Right atrium auricular region (tissue), 2 donors: Measurements from ENCODE around the gene TNS1. TPM values are rescaled to one million over a fixed set of nuclear protein-coding genes. Genes with fewer than 3 reads are reported as not detected.

ENCODE experiments used
- DNase-seq: peaks from one replicate; pipeline ENCODE4 v3.0.0-alpha.2; 2019; ENCODE audit warnings: low spot score
- H3K27ac ChIP-seq, 2 donors: fragments of 200-600 bp; sonication (generic); 1 replicate in 1 of 2; 2 replicates in 1 of 2; pipeline ENCODE4 v1.5.1; 2016 to 2019
- H3K27me3 ChIP-seq, 2 donors: fragments of 200-600 bp; sonication (generic); one replicate each; pipeline versions ENCODE4 v1.5.1 to v1.6.0; 2017 to 2019
- H3K36me3 ChIP-seq: fragments of 200-600 bp; sonication (generic); one replicate; pipeline ENCODE4 v1.5.1; 2016
- H3K4me1 ChIP-seq, 2 donors: fragments of 200-600 bp; sonication (generic); one replicate each; pipeline versions ENCODE4 v1.5.1 to v1.6.0; 2017 to 2019
- H3K4me3 ChIP-seq, 2 donors: fragments of 200-600 bp; sonication (generic); 1 replicate in 1 of 2; 2 replicates in 1 of 2; pipeline ENCODE4 v1.5.1; 2017 to 2019; ENCODE audit warnings: mild to moderate bottlenecking in 1 of 2, moderate library complexity in 1 of 2
- H3K9me3 ChIP-seq, 2 donors: fragments of 200-600 bp; sonication (generic); one replicate each; pipeline ENCODE4 v1.5.1; 2019
- total RNA-seq, 2 donors: library from RNA; depleted of rRNA; stranded (reverse); fragments of >200 nt; gene quantifications; one replicate each; pipeline ENCODE4 v1.1.0, GENCODE V29; 2016
- TF ChIP-seq, protein P1 (sequence below), 2 donors: fragments of 200-600 bp; sonication (generic); IDR thresholded peaks; one replicate each; pipeline ENCODE4 v1.5.1; 2019; ENCODE audit warnings: antibody characterized with exemption in 2 of 2

TNS1 gene
- total RNA-seq, 2 donors from 2014 or later, result 393 to 720 TPM

DNA sequence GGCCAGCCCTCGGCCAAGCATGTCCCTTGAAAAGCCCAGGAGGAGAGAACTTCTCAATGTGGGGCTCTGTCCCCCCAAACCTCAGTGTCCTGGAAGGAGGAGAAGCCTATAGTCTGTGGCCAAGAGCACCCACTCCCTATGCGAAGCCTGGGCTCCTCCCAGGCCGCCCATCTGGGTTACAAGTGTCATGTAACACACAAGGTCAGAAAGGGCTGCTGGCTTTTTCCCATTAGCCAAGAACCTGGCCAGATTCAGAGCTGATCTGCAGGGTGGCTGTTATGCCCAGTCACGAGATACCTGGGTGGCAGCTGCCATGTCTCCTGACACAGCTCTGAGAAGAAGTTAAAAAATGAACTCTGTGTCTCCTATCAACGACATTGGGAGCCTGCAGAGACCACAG, 170.7 kb downstream of the TNS1 start:
- H3K27ac ChIP-seq, result peak overlapping the region; percentile 75 to 83
- H3K4me3 ChIP-seq, result no peak overlapping the region
- H3K36me3 ChIP-seq, result peaks cover 90% of the 10 kb centered on the region
- H3K27me3 ChIP-seq, result no peaks in the 10 kb centered on the region
- no peak for DNase-seq
- TF ChIP-seq, protein P1, sequence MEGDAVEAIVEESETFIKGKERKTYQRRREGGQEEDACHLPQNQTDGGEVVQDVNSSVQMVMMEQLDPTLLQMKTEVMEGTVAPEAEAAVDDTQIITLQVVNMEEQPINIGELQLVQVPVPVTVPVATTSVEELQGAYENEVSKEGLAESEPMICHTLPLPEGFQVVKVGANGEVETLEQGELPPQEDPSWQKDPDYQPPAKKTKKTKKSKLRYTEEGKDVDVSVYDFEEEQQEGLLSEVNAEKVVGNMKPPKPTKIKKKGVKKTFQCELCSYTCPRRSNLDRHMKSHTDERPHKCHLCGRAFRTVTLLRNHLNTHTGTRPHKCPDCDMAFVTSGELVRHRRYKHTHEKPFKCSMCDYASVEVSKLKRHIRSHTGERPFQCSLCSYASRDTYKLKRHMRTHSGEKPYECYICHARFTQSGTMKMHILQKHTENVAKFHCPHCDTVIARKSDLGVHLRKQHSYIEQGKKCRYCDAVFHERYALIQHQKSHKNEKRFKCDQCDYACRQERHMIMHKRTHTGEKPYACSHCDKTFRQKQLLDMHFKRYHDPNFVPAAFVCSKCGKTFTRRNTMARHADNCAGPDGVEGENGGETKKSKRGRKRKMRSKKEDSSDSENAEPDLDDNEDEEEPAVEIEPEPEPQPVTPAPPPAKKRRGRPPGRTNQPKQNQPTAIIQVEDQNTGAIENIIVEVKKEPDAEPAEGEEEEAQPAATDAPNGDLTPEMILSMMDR (IDR thresholded peaks at IDR 0.05), result no peak
- peaks cover 5 to 99% of the 10 kb centered on the region in 2 donors for H3K4me1 ChIP-seq
- no peaks in the 10 kb centered on the region for H3K9me3 ChIP-seq

DNA sequence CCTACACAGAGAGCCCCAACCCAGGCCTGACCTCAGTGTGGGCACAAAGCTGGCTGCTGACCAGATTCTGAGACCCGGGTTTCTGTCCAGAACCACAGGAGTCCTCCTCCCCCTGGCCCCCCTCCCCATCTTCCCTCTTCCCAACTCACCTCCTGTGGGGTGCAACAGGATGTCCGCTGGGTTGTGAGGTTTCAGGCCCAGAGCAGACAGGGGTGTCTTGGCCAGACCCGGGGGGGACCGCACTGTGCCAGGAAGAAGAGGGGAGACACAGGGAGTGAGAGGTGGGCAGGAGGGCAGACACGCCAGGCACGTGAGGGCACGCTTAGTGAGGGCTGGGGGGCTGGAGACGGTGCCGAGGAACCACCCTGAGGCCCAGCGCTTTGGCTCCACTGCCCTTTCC, 171.5 kb downstream of the TNS1 start:
- TF ChIP-seq, protein P1 (IDR thresholded peaks at IDR 0.05), result no peak
- no peak overlapping the region for H3K4me3 ChIP-seq
- H3K36me3 ChIP-seq, result peaks cover 97% of the 10 kb centered on the region
- no peak for DNase-seq
- H3K27me3 ChIP-seq, result no peaks in the 10 kb centered on the region
- H3K27ac ChIP-seq, result peak overlapping the region; percentile 4 to 83
- H3K4me1 ChIP-seq, result peaks cover 5 to 99% of the 10 kb centered on the region in 2 donors
- H3K9me3 ChIP-seq, result no peaks in the 10 kb centered on the region

DNA sequence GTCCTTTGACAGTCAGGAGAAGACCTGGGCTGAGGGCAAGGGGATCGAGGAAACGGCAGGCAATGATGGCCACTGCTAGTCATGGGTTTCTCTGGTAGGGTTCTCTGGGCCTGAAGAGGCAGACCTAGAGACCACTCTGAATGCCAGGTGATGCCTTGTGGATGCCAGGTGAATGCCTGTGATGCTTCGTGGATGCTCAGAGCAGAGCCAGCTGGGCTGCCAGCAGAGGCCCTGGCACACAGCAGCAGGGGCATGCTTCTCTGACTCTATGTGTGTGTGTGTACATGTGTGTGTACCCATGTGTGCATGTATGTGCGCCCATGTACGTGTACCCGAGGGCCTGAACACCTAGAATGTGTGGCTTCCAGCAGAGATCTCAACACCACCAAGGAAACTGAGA, 172.0 kb downstream of the TNS1 start:
- H3K27ac ChIP-seq, result peak overlapping the region; percentile 4 to 56
- no peak for DNase-seq
- H3K27me3 ChIP-seq, result no peaks in the 10 kb centered on the region
- H3K36me3 ChIP-seq, result peaks cover 97% of the 10 kb centered on the region
- TF ChIP-seq, protein P1 (IDR thresholded peaks at IDR 0.05), result no peak
- H3K4me1 ChIP-seq, result peaks cover 5 to 99% of the 10 kb centered on the region in 2 donors
- no peak overlapping the region for H3K4me3 ChIP-seq
- H3K9me3 ChIP-seq, result no peaks in the 10 kb centered on the region

DNA sequence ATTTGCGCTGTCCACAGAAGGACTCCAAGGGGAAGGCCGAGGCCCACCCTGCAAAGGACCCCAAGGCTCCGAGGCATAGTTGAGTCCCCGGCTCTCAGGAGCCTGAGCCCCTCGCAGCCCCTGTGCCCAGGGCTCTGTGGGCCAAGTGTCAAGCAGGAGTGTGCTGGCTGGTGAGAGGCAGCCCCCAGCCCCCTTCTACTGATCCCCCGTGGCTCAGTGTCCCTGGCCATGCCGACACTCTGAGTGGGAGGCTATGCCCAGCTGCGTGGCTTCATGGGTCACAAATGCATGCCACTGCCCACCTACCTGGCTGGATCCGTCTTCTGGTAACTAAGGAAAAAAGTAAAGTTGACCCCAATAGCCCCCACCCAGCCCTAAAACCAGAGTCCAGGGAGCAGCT, 172.7 kb downstream of the TNS1 start:
- H3K27ac ChIP-seq, result peak overlapping the region; percentile 56 to 70
- H3K9me3 ChIP-seq, result no peaks in the 10 kb centered on the region
- no peak for DNase-seq
- peaks cover 5 to 99% of the 10 kb centered on the region in 2 donors for H3K4me1 ChIP-seq
- TF ChIP-seq, protein P1 (IDR thresholded peaks at IDR 0.05), result no peak
- H3K36me3 ChIP-seq, result peaks cover 90% of the 10 kb centered on the region
- H3K4me3 ChIP-seq, result no peak overlapping the region
- H3K27me3 ChIP-seq, result no peaks in the 10 kb centered on the region

DNA sequence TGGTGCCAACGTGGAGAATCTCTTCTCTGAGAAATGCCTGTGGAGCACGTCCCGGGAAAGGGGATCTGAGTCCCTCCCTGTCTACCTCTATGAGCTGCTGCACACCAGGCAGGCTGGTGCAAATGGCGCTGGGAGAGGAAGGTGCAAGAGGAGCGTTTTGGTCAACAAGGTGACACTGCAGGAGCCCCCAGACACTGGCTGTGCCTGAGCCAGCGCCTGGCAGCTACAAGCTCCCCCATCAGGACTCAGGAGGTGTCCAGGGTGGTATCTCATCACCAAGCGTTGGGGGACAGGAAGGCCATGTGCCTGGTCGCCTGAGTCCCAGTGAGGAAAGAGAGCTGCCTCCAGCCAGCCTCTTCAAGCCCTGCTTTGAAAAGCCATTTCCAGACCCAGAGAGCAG, 173.4 kb downstream of the TNS1 start:
- H3K9me3 ChIP-seq, result no peaks in the 10 kb centered on the region
- H3K4me1 ChIP-seq, result peaks cover 5 to 98% of the 10 kb centered on the region in 2 donors
- H3K27ac ChIP-seq, result peak overlapping the region; percentile 56 to 70
- TF ChIP-seq, protein P1 (IDR thresholded peaks at IDR 0.05), result no peak
- no peak overlapping the region for H3K4me3 ChIP-seq
- peaks cover 88% of the 10 kb centered on the region for H3K36me3 ChIP-seq
- no peak for DNase-seq
- H3K27me3 ChIP-seq, result no peaks in the 10 kb centered on the region

DNA sequence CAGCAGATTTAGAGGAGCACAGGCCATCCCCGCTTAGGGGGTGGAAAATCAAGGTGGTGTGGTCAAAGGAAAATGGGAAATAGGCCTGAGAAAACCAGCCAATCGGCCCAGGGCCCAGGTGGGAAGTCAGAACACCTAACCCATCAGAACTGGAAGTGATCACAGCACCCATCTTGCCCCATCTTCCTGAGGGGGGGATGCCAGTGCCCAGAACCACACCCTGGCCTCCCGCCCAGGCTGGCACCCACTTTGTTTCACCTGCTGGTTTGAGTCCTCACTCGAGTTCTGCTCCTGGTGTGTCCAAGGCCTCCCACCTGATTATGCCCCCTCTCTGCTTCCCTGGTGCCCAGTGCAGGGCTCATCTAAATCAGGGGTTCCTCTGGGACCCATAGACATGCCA, 174.5 kb downstream of the TNS1 start:
- Histone ChIP-seq H3K9me3 (no peaks in the 10 kb centered on the region), H3K27me3 (no peaks in the 10 kb centered on the region), H3K4me3 (no peak overlapping the region), H3K4me1 (peaks cover 5 to 99% of the 10 kb centered on the region in 2 donors), H3K27ac (peak overlapping the region; percentile 61 to 70), H3K36me3 (peaks cover 88% of the 10 kb centered on the region)
- TF ChIP-seq, protein P1 (IDR thresholded peaks at IDR 0.05), result no peak
- DNase-seq, result no peak
